ENCODE measurements around the gene NOXO1. TPM values are rescaled to one million over a fixed set of nuclear protein-coding genes. Genes with fewer than 3 reads are reported as not detected.

The NOXO1 gene
- total RNA-seq, 2 donors from 2014 or later = 0.42 TPM; not detected in 1

GRCh38 chr16:1992704-1993317 lies 11.5 kb upstream of the NOXO1 start:
- WGBS, 2 experiments (ENCODE audit: insufficient coverage in 1 of 2, insufficient read length in 1 of 2) = 78 to 92% methylated on average over 19 to 50 of the region's 50 CpGs
- peak; percentile 83 for DNase-seq
- no peaks in the 10 kb centered on the region for H3K9me3 ChIP-seq (ENCODE audit: control insufficient read depth, low read length)
- H3K27ac ChIP-seq (ENCODE audit: low read depth, low read length) = no peak overlapping the region
- H3K4me3 ChIP-seq (ENCODE audit: low read length) = no peak overlapping the region
- H3K27me3 Mint-ChIP-seq (ENCODE audit: insufficient read depth) = peaks cover 41% of the 10 kb centered on the region
- no peak overlapping the region for H3K9ac ChIP-seq (ENCODE audit: extremely low read depth, low read length, poor library complexity, severe bottlenecking)
- no peak overlapping the region for H3K27ac Mint-ChIP-seq
- H3K4me1 ChIP-seq (ENCODE audit: control insufficient read depth, insufficient read depth, low read length) = peaks cover 3% of the 10 kb centered on the region
- peaks cover 34% of the 10 kb centered on the region for H3K27me3 ChIP-seq (ENCODE audit: control insufficient read depth, insufficient read depth, low read length, poor library complexity, severe bottlenecking)
- H3K36me3 ChIP-seq (ENCODE audit: control insufficient read depth, insufficient read depth, low read length) = peaks cover 7% of the 10 kb centered on the region
- no peaks in the 10 kb centered on the region for H3K9me3 Mint-ChIP-seq
- H3K4me1 Mint-ChIP-seq = peaks cover 1% of the 10 kb centered on the region
- TF ChIP-seq CTCF (conservative IDR thresholded peaks at IDR 0.05) = no peak
- H3K4me3 Mint-ChIP-seq = no peak overlapping the region
- H3K36me3 Mint-ChIP-seq (ENCODE audit: low read depth) = peaks cover 8% of the 10 kb centered on the region

- peak; percentile 100 for DNase-seq
- Mint-ChIP-seq H3K27ac (no peak overlapping the region), H3K36me3 (ENCODE audit: low read depth) (peaks cover 5% of the 10 kb centered on the region), H3K4me1 (peaks cover 1% of the 10 kb centered on the region), H3K27me3 (ENCODE audit: insufficient read depth) (peaks cover 41% of the 10 kb centered on the region), H3K9me3 (no peaks in the 10 kb centered on the region), H3K4me3 (peak overlapping the region; percentile 53)
- H3K4me3 ChIP-seq (ENCODE audit: low read length) = no peak overlapping the region
- no peak overlapping the region for H3K9ac ChIP-seq (ENCODE audit: extremely low read depth, low read length, poor library complexity, severe bottlenecking)
- 14 to 25% methylated on average over 41 to 96 of the region's 96 CpGs for WGBS, 2 experiments (ENCODE audit: insufficient coverage in 1 of 2, insufficient read length in 1 of 2)
- H3K36me3 ChIP-seq (ENCODE audit: control insufficient read depth, insufficient read depth, low read length) = peaks cover 2% of the 10 kb centered on the region
- no peak for TF ChIP-seq CTCF (conservative IDR thresholded peaks at IDR 0.05)
- no peaks in the 10 kb centered on the region for H3K9me3 ChIP-seq (ENCODE audit: control insufficient read depth, low read length)
- peaks cover 3% of the 10 kb centered on the region for H3K4me1 ChIP-seq (ENCODE audit: control insufficient read depth, insufficient read depth, low read length)
- H3K27ac ChIP-seq (ENCODE audit: low read depth, low read length) = no peak overlapping the region
- peaks cover 37% of the 10 kb centered on the region for H3K27me3 ChIP-seq (ENCODE audit: control insufficient read depth, insufficient read depth, low read length, poor library complexity, severe bottlenecking)
Observed at GRCh38 chr16:1991948-1992703, 10.9 kb upstream of the NOXO1 start.

- H3K27ac ChIP-seq (ENCODE audit: low read depth, low read length) = no peak overlapping the region
- H3K27me3 ChIP-seq (ENCODE audit: control insufficient read depth, insufficient read depth, low read length, poor library complexity, severe bottlenecking) = peaks cover 37% of the 10 kb centered on the region
- peaks cover 41% of the 10 kb centered on the region for H3K27me3 Mint-ChIP-seq (ENCODE audit: insufficient read depth)
- WGBS, 2 experiments (ENCODE audit: insufficient coverage in 1 of 2, insufficient read length in 1 of 2) = 25 to 32% methylated on average over 22 of the region's 22 CpGs
- no peaks in the 10 kb centered on the region for H3K9me3 Mint-ChIP-seq
- peaks cover 7% of the 10 kb centered on the region for H3K36me3 ChIP-seq (ENCODE audit: control insufficient read depth, insufficient read depth, low read length)
- peaks cover 1% of the 10 kb centered on the region for H3K4me1 Mint-ChIP-seq
- no peak overlapping the region for H3K4me3 ChIP-seq (ENCODE audit: low read length)
- peaks cover 10% of the 10 kb centered on the region for H3K36me3 Mint-ChIP-seq (ENCODE audit: low read depth)
- H3K4me3 Mint-ChIP-seq = peak overlapping the region; percentile 53
- peaks cover 3% of the 10 kb centered on the region for H3K4me1 ChIP-seq (ENCODE audit: control insufficient read depth, insufficient read depth, low read length)
- H3K9ac ChIP-seq (ENCODE audit: extremely low read depth, low read length, poor library complexity, severe bottlenecking) = no peak overlapping the region
- DNase-seq = no peak
- no peaks in the 10 kb centered on the region for H3K9me3 ChIP-seq (ENCODE audit: control insufficient read depth, low read length)
- TF ChIP-seq CTCF (conservative IDR thresholded peaks at IDR 0.05) = no peak
- no peak overlapping the region for H3K27ac Mint-ChIP-seq
Observed at GRCh38 chr16:1991588-1991947, 10.3 kb upstream of the NOXO1 start.
